ENCODE data around the gene NFATC3. TPM values are rescaled to one million over a fixed set of nuclear protein-coding genes. Genes with fewer than 3 reads are reported as not detected.

NFATC3 gene
- total RNA-seq = 6.1 and 17.4 TPM in 2 replicates

DNA sequence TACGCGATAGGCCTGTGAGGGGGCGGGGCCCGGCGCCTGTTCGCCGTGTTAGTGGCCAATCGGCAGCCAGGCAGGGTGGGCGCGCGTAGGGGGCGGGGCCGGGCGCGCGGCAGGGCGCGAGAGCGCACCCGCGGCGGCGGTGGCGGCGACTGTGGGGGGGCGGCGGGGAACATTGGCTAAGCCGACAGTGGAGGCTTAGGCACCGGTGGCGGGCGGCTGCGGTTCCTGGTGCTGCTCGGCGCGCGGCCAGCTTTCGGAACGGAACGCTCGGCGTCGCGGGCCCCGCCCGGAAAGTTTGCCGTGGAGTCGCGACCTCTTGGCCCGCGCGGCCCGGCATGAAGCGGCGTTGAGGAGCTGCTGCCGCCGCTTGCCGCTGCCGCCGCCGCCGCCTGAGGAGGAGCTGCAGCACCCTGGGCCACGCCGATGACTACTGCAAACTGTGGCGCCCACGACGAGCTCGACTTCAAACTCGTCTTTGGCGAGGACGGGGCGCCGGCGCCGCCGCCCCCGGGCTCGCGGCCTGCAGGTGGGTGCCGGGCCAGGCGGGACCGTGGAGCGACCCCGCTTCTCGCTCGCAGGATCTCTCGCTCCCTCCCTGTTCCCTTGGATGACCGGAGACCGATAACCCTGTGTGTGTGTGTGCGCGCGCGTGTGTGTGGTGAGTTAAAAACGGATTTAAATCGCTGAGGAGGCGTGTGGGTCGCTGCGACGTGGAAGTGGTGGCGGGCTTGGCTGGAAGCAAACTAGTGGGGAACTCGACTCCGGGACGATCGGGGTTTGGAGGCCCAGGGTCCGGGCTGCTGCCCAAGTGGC lies at the start of gene NFATC3:
TSS of gene NFATC3 (plus strand) at position 112 of the 813 bp plus-strand sequence. CDS start at position 424, 312 bp downstream.
- DNase-seq (ENCODE audit: low read depth) = peak; percentile 82

DNA sequence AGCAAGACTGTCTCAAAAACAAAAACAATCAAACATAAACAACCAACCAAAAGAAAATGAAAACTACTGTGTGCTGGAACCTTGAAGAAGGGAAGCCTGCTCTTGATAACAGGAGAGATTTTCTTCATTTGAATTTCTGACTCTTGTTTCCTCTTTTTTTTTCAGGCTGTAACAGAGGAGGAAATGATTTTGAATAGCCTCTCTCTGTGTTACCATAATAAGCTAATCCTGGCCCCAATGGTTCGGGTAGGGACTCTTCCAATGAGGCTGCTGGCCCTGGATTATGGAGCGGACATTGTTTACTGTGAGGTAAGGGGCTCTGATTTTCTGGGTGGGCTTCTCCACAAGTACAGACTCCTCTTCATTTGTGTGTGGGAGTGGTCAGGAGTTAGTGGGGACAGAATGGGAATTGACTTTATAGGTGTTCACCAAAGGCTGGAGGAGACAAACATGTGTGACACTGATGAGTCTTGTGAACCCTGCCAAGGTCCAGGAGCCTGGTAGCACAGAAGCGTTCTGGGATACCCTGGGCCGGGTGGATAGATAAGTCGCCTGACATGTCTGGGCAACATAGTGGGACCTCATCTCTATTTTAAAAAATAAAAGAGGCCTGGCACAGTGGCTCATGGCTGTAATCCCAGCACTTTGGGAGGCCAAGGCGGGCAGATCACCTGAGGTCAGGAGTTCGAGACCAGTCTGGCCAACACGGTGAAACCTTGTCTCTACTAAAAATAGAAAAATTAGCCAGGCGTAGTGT lies 47.2 kb upstream of the NFATC3 start:
- DNase-seq (ENCODE audit: low read depth) = no peak

DNA sequence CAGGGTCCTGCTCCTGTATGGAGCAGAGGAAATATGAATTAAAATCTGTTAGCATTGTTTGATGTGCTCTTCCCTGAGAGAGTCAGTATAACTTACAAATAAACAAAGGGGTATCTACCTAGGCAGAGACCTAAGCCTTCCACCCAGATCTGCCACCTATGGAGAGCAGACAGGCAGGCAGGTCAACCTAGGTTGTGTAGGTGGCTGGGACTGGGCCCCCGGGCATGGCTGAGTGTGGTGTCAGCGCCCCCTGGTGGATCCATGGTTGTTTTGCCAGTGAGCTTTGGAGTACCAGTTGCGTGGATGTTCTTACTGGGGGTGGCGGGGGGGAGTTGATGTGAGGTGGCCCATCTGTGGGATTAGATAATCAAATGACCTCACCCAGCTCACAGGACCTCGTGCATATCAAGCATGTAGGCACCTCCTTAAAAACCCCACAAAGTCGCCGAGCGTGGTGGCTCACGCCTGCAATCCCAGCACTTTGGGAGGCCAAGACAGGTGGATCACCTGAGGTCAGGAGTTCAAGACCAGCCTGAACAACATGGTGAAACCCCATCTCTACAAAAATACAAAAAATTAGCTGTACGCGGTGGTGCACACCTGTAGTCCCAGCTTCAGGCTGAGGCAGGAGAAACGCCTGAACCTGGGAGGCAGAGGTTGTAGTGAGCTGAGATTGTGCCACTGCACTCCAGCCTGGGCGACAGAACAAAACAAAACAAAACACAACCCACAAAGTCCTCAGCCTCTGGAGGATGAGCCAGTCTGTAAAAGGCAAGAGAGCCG lies 44.5 kb upstream of the NFATC3 start:
- DNase-seq (ENCODE audit: low read depth) = peak; percentile 34

DNA sequence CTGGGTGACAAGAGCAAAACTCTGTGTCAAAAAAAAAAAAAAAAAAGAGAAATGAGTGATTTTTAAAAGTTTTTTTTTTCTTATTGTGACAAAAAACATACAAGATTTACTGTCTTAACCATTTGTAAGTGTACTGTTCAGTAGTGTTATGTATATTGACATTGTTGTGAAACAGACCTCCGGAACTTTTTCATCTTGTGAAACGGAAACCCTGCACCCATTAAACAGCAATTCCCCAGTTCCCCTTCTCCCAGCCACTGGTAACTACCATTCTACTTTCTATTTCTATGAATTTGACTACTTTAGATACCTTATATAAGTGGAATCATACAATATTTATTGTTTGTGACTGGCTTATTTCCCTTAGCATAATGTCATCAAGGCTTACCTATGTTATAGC lies 43.4 kb upstream of the NFATC3 start:
- DNase-seq (ENCODE audit: low read depth) = no peak

DNA sequence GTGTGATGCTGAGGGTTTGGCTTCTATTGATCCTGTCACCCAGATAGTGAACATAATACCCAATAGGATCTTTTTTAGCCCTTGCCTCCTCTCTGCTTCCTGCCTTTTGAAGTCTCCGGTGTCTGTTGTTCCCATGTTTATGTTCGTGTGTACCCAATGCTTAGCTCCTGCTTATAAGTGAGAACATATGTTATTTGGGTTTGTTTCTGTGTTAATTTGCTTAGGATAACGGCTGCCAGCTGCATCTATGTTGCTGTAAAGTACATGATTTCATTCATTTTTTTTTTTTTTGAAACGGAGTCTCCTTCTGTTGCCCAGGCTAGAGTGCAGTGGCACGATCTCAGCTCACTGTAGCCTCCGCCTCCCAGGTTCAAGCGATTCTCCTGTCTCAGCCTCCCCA lies 39.1 kb upstream of the NFATC3 start:
- DNase-seq (ENCODE audit: low read depth) = no peak

DNA sequence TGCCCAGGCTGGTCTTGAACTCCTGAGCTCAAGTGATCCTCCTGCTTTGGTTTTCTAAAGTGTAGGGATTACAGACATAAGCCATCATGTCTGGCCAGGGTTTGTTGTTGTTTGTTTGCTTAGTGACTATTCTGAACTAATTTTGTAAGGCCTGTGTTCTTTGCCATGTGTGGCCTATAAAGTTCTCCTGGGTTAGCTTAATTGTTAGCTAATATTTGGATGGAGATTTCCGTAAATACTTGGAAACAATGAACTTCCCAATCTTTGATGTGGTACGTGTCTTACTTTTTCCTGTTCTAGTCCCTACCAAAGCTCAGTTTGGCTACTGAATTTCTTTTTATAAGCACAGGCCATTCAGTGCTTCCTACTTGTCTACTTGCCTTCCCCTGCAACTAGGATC lies 37.2 kb upstream of the NFATC3 start:
- DNase-seq (ENCODE audit: low read depth) = no peak

DNA sequence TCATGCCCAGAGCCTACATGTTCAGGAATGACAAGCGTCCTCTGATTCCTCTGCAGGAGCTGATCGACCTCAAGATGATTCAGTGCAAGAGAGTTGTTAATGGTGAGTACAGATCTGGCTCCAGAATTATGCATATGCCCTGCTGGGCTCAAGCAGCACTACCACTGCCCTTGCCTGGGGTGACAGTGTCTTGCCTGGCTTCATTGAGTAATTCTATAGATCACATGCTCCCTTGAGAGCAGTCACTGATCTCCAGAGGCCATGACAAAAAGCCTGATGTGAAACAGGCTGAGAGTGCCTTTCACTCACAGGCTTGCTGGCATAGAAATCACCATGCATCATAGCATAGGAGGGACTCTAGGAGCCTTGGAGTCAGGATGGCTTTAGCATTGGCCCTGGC lies 35.7 kb upstream of the NFATC3 start:
- DNase-seq (ENCODE audit: low read depth) = no peak

DNA sequence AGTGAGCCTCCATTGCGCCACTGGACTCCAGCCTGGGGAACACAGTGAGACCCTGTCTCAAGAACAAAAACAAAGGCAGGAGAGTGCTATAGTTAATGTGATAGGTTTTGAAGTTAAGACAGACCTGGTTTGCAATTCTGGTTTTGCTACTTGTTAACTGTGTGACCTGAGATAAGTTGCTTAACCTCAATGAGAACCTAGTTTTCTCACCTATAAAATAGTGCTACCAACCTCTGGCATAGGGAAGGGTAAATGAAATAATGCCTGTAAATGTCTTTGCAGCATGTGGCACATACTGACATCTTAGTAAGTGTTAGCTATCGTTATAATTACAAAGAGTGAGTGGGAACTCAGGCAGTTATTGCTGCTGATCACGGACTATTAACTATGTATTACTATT lies 29.8 kb upstream of the NFATC3 start:
- no peak for DNase-seq (ENCODE audit: low read depth)

DNA sequence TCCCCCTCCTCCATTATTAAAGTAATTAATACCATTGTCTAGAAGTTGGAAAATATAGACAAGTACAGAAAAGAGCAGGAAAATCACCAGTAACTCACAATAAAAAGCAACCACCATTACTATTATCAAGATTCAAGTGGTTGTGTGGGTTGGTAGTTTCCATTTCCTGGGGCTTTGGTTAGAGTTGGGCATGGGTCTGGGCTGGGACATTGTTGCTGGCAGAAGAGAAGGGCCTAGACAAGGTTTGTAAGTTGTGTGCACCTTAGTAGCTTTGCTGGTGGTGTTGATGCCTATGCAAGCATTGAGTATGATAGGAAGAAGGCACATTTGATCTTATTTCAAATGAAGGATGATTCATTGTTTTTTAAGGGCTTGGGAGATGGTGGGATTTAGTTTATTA lies 25.4 kb upstream of the NFATC3 start:
- DNase-seq (ENCODE audit: low read depth) = no peak

DNA sequence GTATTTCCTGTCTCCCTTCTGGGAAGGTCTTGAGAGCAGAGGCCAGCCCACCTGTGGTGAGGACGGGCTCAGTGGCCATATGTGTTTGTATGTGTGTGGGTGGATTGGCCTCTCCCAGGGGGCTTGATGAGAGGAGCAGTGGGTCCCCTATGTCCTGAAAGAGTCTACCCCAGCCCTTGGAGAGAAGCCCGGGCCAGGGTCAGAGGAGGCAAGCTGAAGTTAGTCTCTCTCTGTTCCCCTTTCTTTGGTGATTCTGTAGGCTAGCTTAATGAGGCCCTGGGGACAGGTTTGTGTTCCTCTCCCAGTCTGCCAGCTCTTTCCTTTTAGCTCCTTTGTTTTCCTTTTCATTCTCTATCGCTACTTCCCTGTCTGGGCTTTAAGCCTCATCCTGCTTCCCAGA lies 23.8 kb upstream of the NFATC3 start:
- DNase-seq (ENCODE audit: low read depth) = no peak

DNA sequence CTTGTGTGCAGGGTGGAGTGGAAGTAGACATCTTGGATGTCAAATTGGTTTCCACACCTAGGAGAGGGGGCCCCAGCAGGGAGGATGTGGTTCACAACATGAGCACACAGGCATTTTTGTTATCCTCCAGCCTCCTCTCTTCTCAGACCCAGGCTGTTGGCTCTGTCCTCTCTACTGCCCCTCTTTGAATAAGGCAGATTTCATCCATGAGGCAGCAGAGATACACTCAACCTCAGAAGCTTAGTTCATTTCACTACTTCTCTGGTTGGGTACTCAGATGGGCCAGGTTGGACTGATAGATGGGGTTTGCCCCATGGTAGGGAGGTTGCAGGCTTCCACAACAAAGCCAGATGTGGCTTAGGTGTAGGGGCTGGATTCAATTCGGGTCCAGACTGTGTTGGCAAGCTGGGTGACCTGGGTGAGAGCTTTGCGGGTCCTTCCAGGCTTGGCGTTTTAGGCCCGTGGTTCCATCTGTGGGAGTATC lies 22.2 kb upstream of the NFATC3 start:
- no peak for DNase-seq (ENCODE audit: low read depth)

DNA sequence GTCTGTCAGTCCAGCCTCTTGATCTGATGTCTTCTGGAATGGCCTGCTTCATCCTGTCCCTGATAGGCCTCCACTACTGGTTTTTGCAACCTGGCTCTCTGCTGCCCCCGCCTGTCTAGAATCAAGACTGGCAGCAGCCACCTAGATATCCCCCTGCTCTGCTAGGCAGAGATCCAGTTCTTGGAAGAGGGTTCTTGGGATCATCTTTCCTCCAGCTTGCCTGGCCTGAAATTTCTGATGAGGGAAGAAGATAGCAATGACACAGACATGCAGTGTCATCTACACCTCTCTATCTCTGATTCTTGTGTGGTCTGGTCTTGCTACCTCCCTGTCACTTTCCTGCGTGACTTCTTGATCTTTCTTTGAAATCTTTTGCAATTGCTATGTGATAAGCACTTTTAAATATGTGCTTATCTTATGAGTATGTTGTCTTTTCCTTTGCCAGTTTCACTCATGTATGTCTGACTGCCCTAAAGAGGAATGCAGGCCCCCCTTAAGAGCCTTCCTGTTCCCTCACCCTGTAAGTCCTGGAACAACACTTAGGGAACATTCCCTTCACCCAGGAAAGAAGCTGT lies 20.3 kb upstream of the NFATC3 start:
- DNase-seq (ENCODE audit: low read depth) = peak; percentile 51

DNA sequence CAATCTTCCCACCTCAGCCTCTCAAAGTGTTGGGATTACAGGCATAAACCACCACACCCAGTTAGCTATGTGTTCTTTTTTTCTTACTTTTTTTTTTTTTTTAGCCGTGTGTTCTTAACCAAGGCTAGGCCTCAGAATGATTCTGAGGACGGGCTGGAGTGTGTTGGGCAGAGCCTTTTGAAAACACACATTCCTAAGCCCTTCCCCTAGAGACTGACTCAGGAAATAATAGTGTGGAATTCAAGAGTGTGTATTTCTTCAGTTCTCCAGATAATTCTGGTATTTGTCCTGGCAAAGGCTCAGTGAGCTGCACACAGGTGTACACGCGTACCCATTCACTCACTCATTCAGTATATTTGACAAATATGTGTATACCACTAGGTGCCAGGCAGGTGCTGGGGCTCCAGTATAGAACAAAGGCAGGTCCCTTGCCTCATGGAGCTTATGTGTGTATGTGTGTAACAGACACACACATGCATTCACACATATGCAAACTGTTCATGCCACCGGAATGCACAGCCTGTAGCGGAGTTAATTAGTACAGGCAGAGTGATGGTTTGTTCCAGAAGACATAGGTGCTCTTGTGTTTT lies 19.4 kb upstream of the NFATC3 start:
- DNase-seq (ENCODE audit: low read depth) = peak; percentile 6

DNA sequence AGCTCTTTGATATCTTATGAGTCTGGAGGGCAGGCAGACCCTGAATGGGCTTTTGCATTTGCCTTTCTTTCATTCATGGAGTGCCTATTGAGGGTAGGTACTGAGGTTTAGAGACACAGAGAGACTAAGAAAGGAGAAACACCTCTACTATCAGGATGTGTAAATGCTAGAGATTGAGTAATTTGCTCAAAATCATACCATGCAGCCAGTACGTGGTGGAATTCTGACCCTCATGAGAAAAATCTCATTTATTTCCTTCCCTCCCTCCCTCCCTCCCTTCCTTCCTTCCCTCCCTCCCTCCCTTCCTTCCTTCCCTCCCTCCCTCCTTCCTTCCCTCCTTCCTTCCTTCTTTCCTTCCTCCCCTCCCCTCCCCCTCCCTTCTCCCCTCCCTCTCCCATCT lies 18.4 kb upstream of the NFATC3 start:
- no peak for DNase-seq (ENCODE audit: low read depth)

DNA sequence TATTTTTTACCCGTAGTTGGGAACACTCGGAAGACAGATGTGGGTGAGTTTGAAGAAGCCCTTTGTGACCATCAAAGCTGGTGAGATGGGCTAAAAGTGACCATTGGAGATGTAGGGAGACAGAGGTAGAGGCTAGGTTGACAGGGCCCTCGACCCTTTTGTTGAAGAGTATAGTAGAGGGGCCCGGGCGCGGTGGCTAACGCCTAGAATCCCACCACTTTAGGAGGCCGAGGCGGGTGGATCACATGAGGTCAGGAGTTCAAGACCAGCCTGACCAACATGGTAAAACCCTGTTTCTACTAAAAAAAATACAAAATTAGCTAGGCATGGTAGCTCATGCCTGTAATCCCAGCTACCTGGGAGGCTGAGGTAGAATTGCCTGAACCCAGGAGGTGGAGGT lies 16.2 kb upstream of the NFATC3 start:
- DNase-seq (ENCODE audit: low read depth) = no peak

DNA sequence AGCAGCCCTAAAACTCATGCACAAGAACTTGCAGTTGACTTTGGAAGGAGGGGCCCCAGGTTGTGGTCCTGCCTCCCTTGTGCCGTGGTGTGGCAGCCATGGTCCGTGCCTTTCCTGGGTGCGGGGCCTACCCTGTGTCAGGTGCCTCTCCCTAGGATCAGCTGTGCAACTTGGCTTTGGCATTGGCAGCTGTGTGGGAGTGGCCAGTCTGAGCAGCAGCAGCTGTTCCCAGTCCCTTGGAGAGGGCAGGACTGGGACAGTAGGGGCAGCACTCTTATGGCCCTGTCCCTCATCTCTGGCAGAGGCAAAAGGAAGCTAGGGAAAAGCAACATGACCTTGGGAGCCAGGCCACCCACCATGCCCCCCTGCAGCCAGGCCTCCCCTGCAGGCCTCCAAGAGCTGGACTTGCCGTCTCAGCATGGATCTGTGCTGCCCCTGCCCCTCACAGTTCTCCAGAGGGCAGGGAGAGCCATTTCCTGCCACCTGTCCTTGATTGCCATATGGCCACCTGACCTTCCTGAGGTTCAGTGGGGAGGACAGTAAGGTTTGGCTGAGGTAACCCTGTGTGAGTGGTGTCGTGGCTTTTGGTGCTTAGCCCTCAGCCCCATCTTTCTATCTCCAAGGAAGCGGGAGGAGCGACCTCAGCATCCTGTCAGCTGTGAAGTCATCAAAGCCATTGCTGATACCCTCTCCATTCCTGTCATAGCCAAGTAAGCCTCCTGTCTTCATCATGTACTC lies 15.5 kb upstream of the NFATC3 start:
- DNase-seq (ENCODE audit: low read depth) = no peak

DNA sequence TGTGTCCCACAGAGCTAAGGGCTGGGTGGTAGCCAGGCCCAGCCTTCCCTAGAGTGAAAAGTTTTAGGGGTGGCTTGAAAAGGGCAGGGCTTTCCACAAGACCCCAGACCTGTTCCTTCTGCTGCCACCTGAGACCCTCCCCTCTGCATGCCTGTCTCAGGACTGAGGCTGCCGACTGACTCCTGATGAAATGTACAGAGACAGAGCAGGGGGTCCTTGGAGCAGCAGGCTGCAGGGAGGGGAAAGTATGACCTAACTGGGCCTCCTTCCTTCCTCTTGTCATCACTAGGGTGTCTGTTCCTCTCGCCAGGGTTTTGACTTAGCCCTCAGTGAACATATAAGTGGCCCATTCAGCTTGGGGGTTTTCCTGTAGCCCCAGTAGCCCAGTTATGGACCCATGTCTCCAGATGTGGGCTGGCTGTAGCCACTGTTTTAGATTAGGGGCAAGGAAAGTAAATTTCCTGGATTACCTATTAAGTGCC lies 14.9 kb upstream of the NFATC3 start:
- DNase-seq (ENCODE audit: low read depth) = no peak

DNA sequence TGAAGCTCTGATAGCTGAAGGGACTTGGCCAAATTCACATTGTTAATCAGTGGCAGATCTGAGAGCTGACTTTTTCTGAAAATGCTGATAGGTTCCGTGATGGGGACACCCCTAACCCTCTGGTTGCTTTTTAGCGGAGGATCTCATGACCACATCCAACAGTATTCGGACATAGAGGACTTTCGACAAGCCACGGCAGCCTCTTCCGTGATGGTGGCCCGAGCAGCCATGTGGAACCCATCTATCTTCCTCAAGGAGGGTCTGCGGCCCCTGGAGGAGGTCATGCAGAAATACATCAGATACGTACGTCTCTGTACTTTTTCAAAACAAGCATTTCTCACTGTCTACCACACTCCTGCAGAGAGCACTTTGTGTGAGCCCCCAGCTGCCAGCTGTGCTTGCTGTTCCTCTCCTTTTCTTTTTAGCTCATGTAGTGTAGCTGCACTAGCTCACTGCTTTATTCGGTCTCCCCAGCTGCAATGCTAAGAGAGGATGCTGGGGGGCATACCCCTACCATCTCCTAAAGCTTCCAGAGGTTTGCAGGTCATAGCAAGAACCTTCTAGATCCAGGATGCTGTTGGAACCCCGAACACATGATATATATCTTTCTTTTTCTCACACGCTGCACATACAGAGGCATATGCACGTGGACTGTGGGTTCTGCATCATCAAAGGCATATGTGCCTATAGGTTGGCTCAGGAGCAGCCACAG lies 14.2 kb upstream of the NFATC3 start:
- no peak for DNase-seq (ENCODE audit: low read depth)

DNA sequence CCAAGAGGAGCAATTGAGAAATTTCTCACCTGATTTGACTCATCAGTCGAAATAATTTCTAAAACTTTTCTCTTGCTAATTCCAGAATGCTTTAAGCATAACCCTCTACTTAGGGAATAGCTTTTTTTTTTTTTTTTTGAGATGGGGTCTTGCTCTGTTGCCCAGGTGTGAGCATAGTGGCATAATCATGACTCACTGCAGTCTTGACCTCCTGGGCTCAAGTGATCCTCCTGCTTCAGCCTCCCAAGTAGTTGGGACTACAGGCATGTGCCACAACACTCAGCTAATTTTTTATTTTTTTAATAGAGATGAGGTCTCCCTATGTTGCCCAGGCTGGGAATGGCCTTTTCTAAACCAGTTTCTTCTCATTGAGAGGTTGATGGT lies 13.7 kb upstream of the NFATC3 start:
- DNase-seq (ENCODE audit: low read depth) = no peak
